Measurements from ENCODE around the gene HMCN2.

DNA sequence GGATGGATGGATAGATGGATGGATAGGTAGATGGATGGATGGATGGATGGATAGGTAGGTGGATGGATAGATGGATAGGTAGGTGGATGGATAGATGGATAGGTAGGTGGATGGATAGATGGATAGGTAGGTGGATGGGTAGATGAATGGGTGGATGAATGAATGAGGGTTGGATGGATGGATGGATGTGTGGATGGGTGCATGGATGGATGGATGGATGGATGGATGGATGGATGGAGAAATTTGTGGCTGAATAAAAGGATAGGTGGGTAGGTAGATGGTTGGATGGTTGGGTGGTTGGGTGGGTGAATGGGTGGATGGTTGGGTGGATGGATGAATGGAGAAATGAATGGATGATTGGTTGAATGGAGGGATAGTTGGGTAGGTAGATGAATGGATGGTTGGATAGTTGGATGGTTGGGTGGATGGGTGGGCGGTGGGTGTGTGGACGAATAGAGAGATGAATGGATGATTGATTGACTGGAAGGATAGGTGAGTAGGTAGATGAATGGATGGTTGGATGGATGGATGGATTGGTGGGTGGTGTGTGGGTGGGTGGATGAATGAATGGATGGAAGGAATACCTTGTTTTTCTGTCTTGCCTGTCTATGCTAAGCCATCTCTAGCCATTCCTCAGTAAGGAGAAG is 108.2 kb downstream of the HMCN2 start:
- TF ChIP-seq EP300 (IDR thresholded peaks at IDR 0.05) (no peak), POLR2A (IDR thresholded peaks at IDR 0.05) (no peak)
- TF ChIP-seq, protein P1, sequence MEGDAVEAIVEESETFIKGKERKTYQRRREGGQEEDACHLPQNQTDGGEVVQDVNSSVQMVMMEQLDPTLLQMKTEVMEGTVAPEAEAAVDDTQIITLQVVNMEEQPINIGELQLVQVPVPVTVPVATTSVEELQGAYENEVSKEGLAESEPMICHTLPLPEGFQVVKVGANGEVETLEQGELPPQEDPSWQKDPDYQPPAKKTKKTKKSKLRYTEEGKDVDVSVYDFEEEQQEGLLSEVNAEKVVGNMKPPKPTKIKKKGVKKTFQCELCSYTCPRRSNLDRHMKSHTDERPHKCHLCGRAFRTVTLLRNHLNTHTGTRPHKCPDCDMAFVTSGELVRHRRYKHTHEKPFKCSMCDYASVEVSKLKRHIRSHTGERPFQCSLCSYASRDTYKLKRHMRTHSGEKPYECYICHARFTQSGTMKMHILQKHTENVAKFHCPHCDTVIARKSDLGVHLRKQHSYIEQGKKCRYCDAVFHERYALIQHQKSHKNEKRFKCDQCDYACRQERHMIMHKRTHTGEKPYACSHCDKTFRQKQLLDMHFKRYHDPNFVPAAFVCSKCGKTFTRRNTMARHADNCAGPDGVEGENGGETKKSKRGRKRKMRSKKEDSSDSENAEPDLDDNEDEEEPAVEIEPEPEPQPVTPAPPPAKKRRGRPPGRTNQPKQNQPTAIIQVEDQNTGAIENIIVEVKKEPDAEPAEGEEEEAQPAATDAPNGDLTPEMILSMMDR (IDR thresholded peaks at IDR 0.05), result no peak
